ENCODE data around the gene TUBA4B.

TUBA4B gene

DNA sequence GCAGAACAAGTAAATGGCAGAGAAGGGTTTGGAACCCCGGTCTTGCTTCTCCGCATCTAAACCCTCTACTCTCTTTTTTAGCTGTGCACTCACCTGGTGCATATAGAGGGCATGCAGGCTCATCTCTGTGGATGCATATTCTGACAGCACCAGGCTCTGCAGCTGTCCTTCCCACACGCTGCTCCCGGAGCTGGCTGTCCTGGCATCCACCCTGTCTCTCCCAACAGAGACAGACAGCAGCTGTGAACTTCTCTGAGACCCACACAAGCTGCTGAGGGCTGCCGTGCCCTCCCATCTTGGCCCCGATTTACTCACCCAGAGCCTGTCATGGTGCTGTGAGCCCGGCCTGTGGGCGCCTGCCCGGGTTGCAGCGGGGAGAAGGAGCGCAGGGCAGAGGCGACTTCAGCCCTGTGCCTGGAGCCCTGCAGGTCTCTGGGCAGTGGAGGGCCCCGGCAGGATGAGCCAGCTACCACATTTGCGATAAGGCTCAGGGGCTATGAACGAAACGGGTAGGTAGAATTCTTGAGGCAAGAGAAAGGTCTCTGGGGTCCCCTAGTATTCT, 31.0 kb upstream of the TUBA4B start (continued):
- TF ChIP-seq, protein P1, sequence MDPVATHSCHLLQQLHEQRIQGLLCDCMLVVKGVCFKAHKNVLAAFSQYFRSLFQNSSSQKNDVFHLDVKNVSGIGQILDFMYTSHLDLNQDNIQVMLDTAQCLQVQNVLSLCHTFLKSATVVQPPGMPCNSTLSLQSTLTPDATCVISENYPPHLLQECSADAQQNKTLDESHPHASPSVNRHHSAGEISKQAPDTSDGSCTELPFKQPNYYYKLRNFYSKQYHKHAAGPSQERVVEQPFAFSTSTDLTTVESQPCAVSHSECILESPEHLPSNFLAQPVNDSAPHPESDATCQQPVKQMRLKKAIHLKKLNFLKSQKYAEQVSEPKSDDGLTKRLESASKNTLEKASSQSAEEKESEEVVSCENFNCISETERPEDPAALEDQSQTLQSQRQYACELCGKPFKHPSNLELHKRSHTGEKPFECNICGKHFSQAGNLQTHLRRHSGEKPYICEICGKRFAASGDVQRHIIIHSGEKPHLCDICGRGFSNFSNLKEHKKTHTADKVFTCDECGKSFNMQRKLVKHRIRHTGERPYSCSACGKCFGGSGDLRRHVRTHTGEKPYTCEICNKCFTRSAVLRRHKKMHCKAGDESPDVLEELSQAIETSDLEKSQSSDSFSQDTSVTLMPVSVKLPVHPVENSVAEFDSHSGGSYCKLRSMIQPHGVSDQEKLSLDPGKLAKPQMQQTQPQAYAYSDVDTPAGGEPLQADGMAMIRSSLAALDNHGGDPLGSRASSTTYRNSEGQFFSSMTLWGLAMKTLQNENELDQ (tag by site-specific recombination; IDR thresholded peaks at IDR 0.05; ENCODE audit: low read depth), result no peak
- TF ChIP-seq, protein P2, sequence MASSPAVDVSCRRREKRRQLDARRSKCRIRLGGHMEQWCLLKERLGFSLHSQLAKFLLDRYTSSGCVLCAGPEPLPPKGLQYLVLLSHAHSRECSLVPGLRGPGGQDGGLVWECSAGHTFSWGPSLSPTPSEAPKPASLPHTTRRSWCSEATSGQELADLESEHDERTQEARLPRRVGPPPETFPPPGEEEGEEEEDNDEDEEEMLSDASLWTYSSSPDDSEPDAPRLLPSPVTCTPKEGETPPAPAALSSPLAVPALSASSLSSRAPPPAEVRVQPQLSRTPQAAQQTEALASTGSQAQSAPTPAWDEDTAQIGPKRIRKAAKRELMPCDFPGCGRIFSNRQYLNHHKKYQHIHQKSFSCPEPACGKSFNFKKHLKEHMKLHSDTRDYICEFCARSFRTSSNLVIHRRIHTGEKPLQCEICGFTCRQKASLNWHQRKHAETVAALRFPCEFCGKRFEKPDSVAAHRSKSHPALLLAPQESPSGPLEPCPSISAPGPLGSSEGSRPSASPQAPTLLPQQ (tag by site-specific recombination; IDR thresholded peaks at IDR 0.05), result no peak
- TF ChIP-seq, protein P3, sequence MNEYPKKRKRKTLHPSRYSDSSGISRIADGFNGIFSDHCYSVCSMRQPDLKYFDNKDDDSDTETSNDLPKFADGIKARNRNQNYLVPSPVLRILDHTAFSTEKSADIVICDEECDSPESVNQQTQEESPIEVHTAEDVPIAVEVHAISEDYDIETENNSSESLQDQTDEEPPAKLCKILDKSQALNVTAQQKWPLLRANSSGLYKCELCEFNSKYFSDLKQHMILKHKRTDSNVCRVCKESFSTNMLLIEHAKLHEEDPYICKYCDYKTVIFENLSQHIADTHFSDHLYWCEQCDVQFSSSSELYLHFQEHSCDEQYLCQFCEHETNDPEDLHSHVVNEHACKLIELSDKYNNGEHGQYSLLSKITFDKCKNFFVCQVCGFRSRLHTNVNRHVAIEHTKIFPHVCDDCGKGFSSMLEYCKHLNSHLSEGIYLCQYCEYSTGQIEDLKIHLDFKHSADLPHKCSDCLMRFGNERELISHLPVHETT (tag by site-specific recombination; IDR thresholded peaks at IDR 0.05), result no peak
- TF ChIP-seq KLF7 (tag by site-specific recombination; IDR thresholded peaks at IDR 0.05; ENCODE audit: borderline replicate concordance) (no peak), ZBTB21 (tag by site-specific recombination; IDR thresholded peaks at IDR 0.05) (no peak), ZNF529 (tag by site-specific recombination; IDR thresholded peaks at IDR 0.05; ENCODE audit: insufficient replicate concordance) (no peak), IKZF3 (tag by site-specific recombination; IDR thresholded peaks at IDR 0.05) (no peak), WT1 (tag by site-specific recombination; IDR thresholded peaks at IDR 0.05) (no peak), BCL11B (tag by site-specific recombination; IDR thresholded peaks at IDR 0.05; ENCODE audit: low read depth) (no peak)
- TF ChIP-seq, protein P4, sequence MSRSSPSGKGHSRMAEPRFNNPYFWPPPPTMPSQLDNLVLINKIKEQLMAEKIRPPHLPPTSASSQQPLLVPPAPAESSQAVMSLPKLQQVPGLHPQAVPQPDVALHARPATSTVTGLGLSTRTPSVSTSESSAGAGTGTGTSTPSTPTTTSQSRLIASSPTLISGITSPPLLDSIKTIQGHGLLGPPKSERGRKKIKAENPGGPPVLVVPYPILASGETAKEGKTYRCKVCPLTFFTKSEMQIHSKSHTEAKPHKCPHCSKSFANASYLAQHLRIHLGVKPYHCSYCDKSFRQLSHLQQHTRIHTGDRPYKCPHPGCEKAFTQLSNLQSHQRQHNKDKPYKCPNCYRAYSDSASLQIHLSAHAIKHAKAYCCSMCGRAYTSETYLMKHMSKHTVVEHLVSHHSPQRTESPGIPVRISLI (tag by site-specific recombination; IDR thresholded peaks at IDR 0.05), result no peak

DNA sequence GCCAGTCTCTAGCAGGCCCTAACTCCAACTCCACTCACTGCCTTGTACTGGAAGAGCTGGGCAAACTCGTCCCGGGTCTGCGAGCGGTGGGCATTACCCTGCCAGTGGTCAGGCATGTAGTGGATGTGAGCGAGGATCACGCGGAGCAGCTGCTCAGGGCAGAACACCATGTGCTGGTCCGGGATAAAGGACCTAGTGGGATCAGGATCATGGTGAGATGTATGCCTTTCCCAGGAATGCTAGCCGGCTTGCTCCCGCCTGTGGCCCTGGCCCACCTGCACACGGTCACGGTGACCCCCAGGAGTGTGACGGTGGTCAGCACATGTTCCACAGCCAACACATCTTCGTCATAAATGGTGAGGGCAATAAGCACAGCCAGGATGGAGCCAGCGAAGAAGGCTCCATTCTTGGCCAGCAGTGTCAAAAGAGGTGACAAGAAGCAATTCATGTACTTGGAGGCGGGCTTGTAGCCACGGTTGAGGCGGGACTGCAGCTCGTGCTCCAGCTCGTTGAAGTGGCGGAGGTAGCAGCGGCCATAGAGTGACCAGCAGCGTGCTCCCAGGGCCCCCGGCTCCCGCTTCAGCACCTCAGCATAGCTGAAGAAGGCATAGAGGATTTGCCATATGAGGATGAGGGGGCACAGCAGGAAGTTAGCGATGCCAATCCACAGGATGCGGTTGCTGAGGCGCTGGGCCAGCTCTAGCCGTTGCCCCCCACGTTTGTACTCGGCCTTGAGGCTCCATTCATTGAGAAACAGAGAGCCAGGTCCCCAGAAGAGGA, 29.0 kb upstream of the TUBA4B start:
- Histone ChIP-seq H3K27ac (ENCODE audit: extremely low read depth, low read depth, low read length) (no peak overlapping the region), H3K4me3 (ENCODE audit: low read depth, low read length) (no peak overlapping the region), H3K9me3 (ENCODE audit: control insufficient read depth, insufficient read depth, low read depth, low read length) (no peaks in the 10 kb centered on the region), H3K36me3 (ENCODE audit: control insufficient read depth in 2 of 2, insufficient read depth in 1 of 2, low read length in 2 of 2) (peaks cover 11 to 87% of the 10 kb centered on the region in 2 experiments), H3K4me1 (ENCODE audit: control insufficient read depth, insufficient read depth, low read length) (peaks cover 4% of the 10 kb centered on the region; the same call in 1 of the 2 replicates)
- POLR2A ChIA-PET, result no interaction called here
- CTCF ChIA-PET, result interaction anchor here (9.1 kb wide), 1 partner anchor 73 kb away, joined by 65 read pairs; no protein-coding TSS in a partner anchor
- no peak for TF ChIP-seq ZNF529 (tag by site-specific recombination; IDR thresholded peaks at IDR 0.05; ENCODE audit: insufficient replicate concordance)
- no peak for TF ChIP-seq ZNF433 (tag by site-specific recombination; IDR thresholded peaks at IDR 0.05; ENCODE audit: low read depth)
- TF ChIP-seq ZBTB20 (tag by site-specific recombination; IDR thresholded peaks at IDR 0.05), result no peak
- TF ChIP-seq, protein P5, sequence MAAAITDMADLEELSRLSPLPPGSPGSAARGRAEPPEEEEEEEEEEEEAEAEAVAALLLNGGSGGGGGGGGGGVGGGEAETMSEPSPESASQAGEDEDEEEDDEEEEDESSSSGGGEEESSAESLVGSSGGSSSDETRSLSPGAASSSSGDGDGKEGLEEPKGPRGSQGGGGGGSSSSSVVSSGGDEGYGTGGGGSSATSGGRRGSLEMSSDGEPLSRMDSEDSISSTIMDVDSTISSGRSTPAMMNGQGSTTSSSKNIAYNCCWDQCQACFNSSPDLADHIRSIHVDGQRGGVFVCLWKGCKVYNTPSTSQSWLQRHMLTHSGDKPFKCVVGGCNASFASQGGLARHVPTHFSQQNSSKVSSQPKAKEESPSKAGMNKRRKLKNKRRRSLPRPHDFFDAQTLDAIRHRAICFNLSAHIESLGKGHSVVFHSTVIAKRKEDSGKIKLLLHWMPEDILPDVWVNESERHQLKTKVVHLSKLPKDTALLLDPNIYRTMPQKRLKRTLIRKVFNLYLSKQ (tag by site-specific recombination; IDR thresholded peaks at IDR 0.05; ENCODE audit: borderline replicate concordance), result no peak
- no peak for TF ChIP-seq ZNF701 (tag by site-specific recombination; IDR thresholded peaks at IDR 0.05)
- TF ChIP-seq ZNF248 (tag by site-specific recombination; IDR thresholded peaks at IDR 0.05), result no peak
- no peak for TF ChIP-seq ZNF366 (tag by site-specific recombination; conservative IDR thresholded peaks at IDR 0.05)
- no peak for TF ChIP-seq ZNF221 (tag by site-specific recombination; IDR thresholded peaks at IDR 0.05; ENCODE audit: borderline replicate concordance)
- no peak for TF ChIP-seq ZNF514 (tag by site-specific recombination; IDR thresholded peaks at IDR 0.05)
- no peak for TF ChIP-seq OSR2 (tag by site-specific recombination; IDR thresholded peaks at IDR 0.05)
- TF ChIP-seq ZNF24 (tag by site-specific recombination; IDR thresholded peaks at IDR 0.05), result no peak
- no peak for TF ChIP-seq FEZF1 (tag by site-specific recombination; IDR thresholded peaks at IDR 0.05)
- TF ChIP-seq ZNF10 (tag by site-specific recombination; IDR thresholded peaks at IDR 0.05), result no peak
- TF ChIP-seq ZNF785 (tag by site-specific recombination; IDR thresholded peaks at IDR 0.05), result no peak

All from HEK293 (cell line).